A172 (cell line): Measurements from ENCODE around the gene SNRNP70. TPM values are rescaled to one million over a fixed set of nuclear protein-coding genes. Genes with fewer than 3 reads are reported as not detected.
A peak's percentile ranks its signal among the peaks of the same experiment; 100 is the strongest.
"Not testable (repeated sequence)": the region's sequence is repeated elsewhere in the genome, so short reads cannot be mapped to it uniquely, and the experiment has no call there.

Source experiments
- DNase-seq: peaks from one replicate; pipeline ENCODE4 v3.0.0-alpha.2; 2015; ENCODE audit warnings: low spot score
- total RNA-seq: library from RNA; depleted of rRNA; stranded (reverse); fragments of >200 nt; shearing (Covaris generic); gene quantifications from 2 replicates; pipeline ENCODE4 v1.2.3, GENCODE V29; 2014; rRNA removed

Gene SNRNP70
- 143 and 174 TPM in 2 replicates for total RNA-seq

- peak; percentile 92 for DNase-seq
Measured at GRCh38 chr19:49085020-49085867, at the start of gene SNRNP70. TSS of gene SNRNP70 (plus strand) at chr19:49085451. CDS start at chr19:49086415, 964 bp downstream.

GRCh38 chr19:49036815-49037214 lies 48.4 kb upstream of the SNRNP70 start, which contains the start of gene CGB1:
TSS of gene CGB1 (minus strand) at chr19:49036895. CDS start at chr19:49036711, 184 bp downstream.
- not testable (repeated sequence) for DNase-seq

- not testable (repeated sequence) for DNase-seq
Measured at GRCh38 chr19:49038111-49038510, 47.1 kb upstream of the SNRNP70 start.

GRCh38 chr19:49038557-49039276 lies 46.5 kb upstream of the SNRNP70 start:
- DNase-seq: peak; percentile 72

- DNase-seq: not testable (repeated sequence)
Measured at GRCh38 chr19:49039736-49040135, 45.5 kb upstream of the SNRNP70 start.

- DNase-seq: peak; percentile 57
Measured at GRCh38 chr19:49042177-49042576, 43.1 kb upstream of the SNRNP70 start.

- not testable (repeated sequence) for DNase-seq
Measured at GRCh38 chr19:49042666-49043065, 42.6 kb upstream of the SNRNP70 start.

- not testable (repeated sequence) for DNase-seq
Measured at GRCh38 chr19:49043548-49043947, 41.7 kb upstream of the SNRNP70 start, which contains the start of gene CGB5. TSS of gene CGB5 (plus strand) at chr19:49043848. CDS start at chr19:49044210, 362 bp downstream.

- DNase-seq: not testable (repeated sequence)
Measured at GRCh38 chr19:49049011-49049410, 36.2 kb upstream of the SNRNP70 start, which contains the start of gene CGB8. TSS of gene CGB8 (minus strand) at chr19:49049111. CDS start at chr19:49048739, 372 bp downstream.

- DNase-seq: not testable (repeated sequence)
Measured at GRCh38 chr19:49049834-49050233, 35.4 kb upstream of the SNRNP70 start.

GRCh38 chr19:49050376-49051033 lies 34.7 kb upstream of the SNRNP70 start:
- DNase-seq: peak; percentile 68

GRCh38 chr19:49056101-49056901 lies 28.9 kb upstream of the SNRNP70 start:
- peak; percentile 39 for DNase-seq

- not testable (repeated sequence) for DNase-seq
Measured at GRCh38 chr19:49056902-49057596, 28.2 kb upstream of the SNRNP70 start.

GRCh38 chr19:49057636-49058234 lies 27.5 kb upstream of the SNRNP70 start, which contains the start of gene CGB7:
TSS of gene CGB7 (minus strand) at chr19:49057749. CDS start at chr19:49055375, 2,374 bp downstream.
- peak; percentile 52 for DNase-seq

GRCh38 chr19:49058562-49058961 lies 26.7 kb upstream of the SNRNP70 start:
- DNase-seq: peak; percentile 6

- no peak for DNase-seq
Measured at GRCh38 chr19:49059053-49059452, 26.2 kb upstream of the SNRNP70 start.

- no peak for DNase-seq
Measured at GRCh38 chr19:49061000-49061399, 24.3 kb upstream of the SNRNP70 start.

- DNase-seq: no peak
Measured at GRCh38 chr19:49061445-49061844, 23.8 kb upstream of the SNRNP70 start.

- DNase-seq: no peak
Measured at GRCh38 chr19:49064029-49064629, 21.1 kb upstream of the SNRNP70 start.
